Activated naive CD4-positive, alpha-beta T cell (primary cell): ENCODE results near the gene ZFR.
A peak's percentile ranks its signal among the peaks of the same experiment; 100 is the strongest.
"Not testable (repeated sequence)": the region's sequence is repeated elsewhere in the genome, so short reads cannot be mapped to it uniquely, and the experiment has no call there.

Experiments
- DNase-seq, 4 experiments: peaks; one replicate each; lab custom pipeline; 2025; lab: John Stamatoyannopoulos, UW

The ZFR gene

GRCh38 chr5:32358611-32359010 is 85.9 kb downstream of the ZFR start:
- no peak for DNase-seq

GRCh38 chr5:32357658-32358057 is 86.9 kb downstream of the ZFR start:
- DNase-seq = no peak

DNA sequence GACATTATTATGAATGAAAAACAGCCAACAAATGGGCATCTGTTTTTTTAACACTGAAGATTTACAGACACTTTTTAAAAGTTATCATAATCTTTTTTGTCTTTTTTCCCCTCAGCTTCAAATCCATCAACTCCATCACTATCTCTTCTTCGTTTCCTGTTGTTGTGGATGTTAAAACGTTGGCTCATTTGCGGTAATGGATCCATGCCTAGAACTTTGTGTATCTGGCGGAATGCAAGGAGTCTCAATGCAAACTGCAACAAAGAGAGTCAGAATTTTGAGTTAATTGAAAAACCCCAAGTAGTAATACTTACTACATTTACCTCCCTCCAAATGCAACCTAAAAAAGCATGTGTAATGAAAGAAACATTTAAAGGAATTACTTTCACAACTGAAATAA is 88.9 kb downstream of the ZFR start:
- no peak for DNase-seq

GRCh38 chr5:32353420-32353819 is 91.1 kb downstream of the ZFR start:
- no peak for DNase-seq

DNA sequence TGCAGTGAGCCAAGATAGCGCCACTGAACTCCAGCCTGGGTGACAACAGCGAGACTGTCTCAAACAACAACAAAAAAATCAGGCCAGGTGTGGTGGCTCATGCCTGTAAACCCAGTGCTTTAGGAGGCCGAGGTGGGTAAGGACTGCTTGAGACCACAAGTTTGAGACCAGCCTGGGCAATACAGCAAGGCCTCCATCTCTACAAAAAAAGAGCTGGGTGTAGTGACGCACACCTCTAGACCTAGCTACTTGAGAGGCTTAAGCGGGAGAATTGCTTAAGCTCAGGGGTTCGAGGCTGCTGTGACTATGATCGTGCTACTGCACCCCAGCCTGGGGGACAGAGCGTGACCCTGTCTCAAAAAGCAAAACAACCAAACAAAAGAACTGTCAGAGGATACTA is 91.9 kb downstream of the ZFR start:
- DNase-seq = no peak

- no peak for DNase-seq
Observed at GRCh38 chr5:32346869-32347268, 97.7 kb downstream of the ZFR start.

DNA sequence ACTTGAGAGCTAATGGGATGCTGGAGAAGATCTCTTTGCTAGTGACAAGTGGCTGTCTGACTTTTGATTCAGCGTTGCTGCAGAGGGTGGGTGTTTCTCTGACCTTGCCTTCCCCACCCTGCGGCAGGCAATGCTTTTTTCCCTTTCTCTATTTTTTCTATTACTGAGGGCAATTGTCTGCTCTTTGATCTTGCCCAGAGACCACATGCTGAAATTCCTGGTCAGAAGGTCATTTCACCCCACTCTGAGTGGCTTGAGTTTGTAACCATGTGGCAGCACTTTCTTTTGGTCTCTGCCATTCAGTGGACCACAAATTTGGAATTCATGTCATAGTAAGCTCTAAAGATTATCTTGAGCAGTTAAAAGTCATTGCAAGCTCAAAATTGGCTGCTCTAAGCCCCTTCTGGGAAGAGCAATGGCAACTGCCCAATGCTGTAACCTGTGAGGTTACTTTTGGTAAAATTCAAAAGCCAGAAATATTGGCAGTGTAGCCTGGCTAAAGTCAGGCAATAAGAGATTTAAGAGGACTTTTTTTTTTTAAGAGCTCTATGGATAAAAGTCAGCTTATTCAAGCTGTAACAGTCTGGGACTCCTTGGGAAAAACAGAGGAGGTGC is 101.4 kb downstream of the ZFR start:
- DNase-seq = no peak

DNA sequence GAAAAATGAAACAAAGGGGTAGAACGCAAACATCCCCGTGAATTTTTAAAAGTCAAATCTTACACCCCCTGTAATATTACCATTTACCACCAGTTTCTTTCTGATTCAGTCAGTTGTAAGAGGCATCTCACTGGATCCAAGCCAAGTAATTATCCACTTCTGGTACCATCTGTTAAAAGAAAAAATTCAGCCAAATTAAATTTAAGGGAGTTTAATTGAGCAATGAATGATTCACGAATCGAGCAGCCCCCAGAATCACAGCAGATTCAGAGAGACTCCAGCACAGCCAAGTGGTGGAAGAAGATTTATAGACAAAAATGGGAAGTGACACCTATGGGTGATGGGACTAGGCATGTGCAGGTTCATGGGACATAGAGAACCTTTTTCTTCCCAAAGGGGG is 101.9 kb downstream of the ZFR start:
- DNase-seq = no peak

DNA sequence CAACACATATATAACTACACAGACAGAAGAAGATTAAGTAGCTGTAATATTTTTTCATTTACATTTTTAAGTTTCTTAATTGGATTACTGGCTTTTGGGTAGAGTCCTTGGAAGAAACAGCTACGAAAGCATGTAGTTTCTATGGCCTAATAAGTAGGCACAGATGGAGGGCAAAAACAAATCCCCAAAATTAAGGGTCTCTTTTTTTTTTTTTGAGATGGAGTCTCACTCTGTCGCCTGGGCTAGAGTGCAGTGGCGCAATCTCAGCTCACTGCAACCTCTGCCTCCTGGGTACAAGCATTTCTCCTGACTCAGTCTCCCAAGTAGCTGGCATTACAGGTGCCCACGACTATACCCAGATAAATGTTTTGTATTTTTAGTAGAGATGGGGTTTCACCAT is 104.7 kb downstream of the ZFR start:
- no peak for DNase-seq

- DNase-seq = no peak
Observed at GRCh38 chr5:32339198-32339597, 105.3 kb downstream of the ZFR start.

GRCh38 chr5:32332966-32333365 is 111.6 kb downstream of the ZFR start:
- DNase-seq = no peak

- no peak for DNase-seq
Observed at GRCh38 chr5:32332361-32332760, 112.2 kb downstream of the ZFR start.

GRCh38 chr5:32331935-32332274 is 112.6 kb downstream of the ZFR start:
- no peak for DNase-seq

GRCh38 chr5:32331217-32331934 is 113.2 kb downstream of the ZFR start:
- no peak for DNase-seq

- DNase-seq = no peak
Observed at GRCh38 chr5:32330126-32330971, 114.2 kb downstream of the ZFR start.

DNA sequence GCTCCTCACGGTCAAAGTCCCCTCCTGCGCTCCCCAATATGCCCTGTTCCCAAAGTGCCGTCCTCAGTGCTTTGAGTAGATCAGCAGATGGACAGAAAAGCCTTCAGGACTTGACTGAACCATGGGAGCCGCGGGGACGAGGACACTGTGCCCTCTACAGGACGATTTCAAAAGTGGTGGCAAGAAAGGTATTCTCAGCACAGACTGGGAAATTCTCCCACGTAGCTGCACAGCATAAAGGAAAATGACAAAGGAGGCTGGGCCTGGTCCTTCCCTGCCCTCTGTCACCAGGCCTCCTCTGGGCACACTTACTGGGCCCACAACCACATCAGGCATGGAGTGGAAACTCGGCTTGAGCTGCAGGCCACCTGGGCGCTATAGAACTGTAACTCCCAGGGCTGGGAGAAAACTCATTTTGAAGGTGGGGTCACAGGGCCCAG is 115.1 kb downstream of the ZFR start:
- peak in 3 of 4 experiments; percentile 3 to 17 (median 13) for DNase-seq

GRCh38 chr5:32326216-32326772 is 118.2 kb downstream of the ZFR start:
- DNase-seq = no peak

DNA sequence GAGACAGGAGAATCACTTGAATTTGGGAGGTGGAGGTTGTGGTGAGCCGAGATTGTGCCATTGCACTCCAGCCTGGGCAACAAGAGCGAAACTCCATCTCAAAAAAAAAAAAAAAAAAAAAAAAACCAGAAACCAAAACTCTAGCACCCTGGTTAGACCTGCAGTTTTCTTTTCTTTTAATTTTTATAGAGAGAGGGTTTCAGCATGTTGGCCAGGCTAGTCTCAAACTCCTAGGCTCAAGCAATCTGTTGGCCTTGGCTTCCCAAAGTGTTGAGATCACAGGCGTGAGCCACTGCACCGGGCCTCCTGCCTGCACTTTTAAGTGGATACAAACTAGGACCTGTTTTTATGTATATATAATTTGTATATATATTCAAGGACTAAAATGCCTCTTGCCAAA is 118.9 kb downstream of the ZFR start:
- DNase-seq = no peak

GRCh38 chr5:32325062-32325461 is 119.5 kb downstream of the ZFR start:
- no peak for DNase-seq

- DNase-seq = no peak
Observed at GRCh38 chr5:32323741-32324140, 120.8 kb downstream of the ZFR start.

GRCh38 chr5:32322882-32323281 is 121.7 kb downstream of the ZFR start:
- no peak for DNase-seq

GRCh38 chr5:32321787-32322186 is 122.8 kb downstream of the ZFR start:
- DNase-seq = not testable (repeated sequence)

- DNase-seq = no peak
Observed at GRCh38 chr5:32320576-32320975, 124.0 kb downstream of the ZFR start.
